CD14-positive monocyte (primary cell): ENCODE measurements around the gene CERKL. TPM values are rescaled to one million over a fixed set of nuclear protein-coding genes. Genes with fewer than 3 reads are reported as not detected.

Experiments
- DNase-seq, 3 donors: peaks; one replicate each; pipeline ENCODE4 v3.0.0-alpha.2; 2011 to 2022
- H2AFZ ChIP-seq: 2 replicates; pipeline ENCODE4 v1.6.0; 2012; ENCODE audit warnings: mild to moderate bottlenecking, low read depth, low read length, inconsistent platforms; ENCODE audit not compliant: insufficient read depth, poor library complexity, severe bottlenecking
- H3K27ac ChIP-seq, 2 donors: 1 replicate in 1 of 2; 2 replicates in 1 of 2; pipeline ENCODE4 v1.5.1; 2012 to 2013; ENCODE audit warnings: low read length in 2 of 2, control low read depth in 1 of 2, inconsistent platforms in 1 of 2, low read depth in 1 of 2, mild to moderate bottlenecking in 1 of 2
- H3K27me3 ChIP-seq, 2 donors: one replicate each; pipeline versions ENCODE4 v1.6.0 to v1.6.1; 2011 to 2013; ENCODE audit warnings: low read length in 2 of 2; ENCODE audit not compliant: control insufficient read depth in 2 of 2, insufficient read depth in 2 of 2
- H3K36me3 ChIP-seq, 2 donors: replicated peaks in 1 of 2; 1 replicate in 1 of 2; 2 replicates in 1 of 2; pipeline versions ENCODE4 v1.5.1 to v1.6.1; 2012 to 2013; ENCODE audit warnings: low read length in 2 of 2, control low read depth in 1 of 2, inconsistent platforms in 1 of 2, mild to moderate bottlenecking in 1 of 2; ENCODE audit not compliant: insufficient read depth in 2 of 2, control insufficient read depth in 1 of 2
- H3K4me1 ChIP-seq, 2 donors: 1 replicate in 1 of 2; 2 replicates in 1 of 2; pipeline versions ENCODE4 v1.5.1 to v1.6.1; 2012 to 2013; ENCODE audit warnings: low read length in 2 of 2, control low read depth in 1 of 2, inconsistent platforms in 1 of 2, mild to moderate bottlenecking in 1 of 2, moderate library complexity in 1 of 2; ENCODE audit not compliant: insufficient read depth in 2 of 2, control insufficient read depth in 1 of 2
- H3K4me2 ChIP-seq: replicated peaks from 2 replicates; pipeline ENCODE3; 2012; ENCODE audit warnings: low read length, moderate library complexity, mild to moderate bottlenecking; ENCODE audit not compliant: poor library complexity, severe bottlenecking; ENCODE audit errors: extremely low read depth
- H3K4me3 ChIP-seq, 3 experiments: fragments of 200-600 bp in 1 of 3; sonication (generic) in 1 of 3; replicated peaks in 1 of 3; 1 replicate in 2 of 3; 2 replicates in 1 of 3; pipeline ENCODE4 v1.5.1; 2011 to 2013; ENCODE audit warnings: low read length in 3 of 3, mild to moderate bottlenecking in 3 of 3, control low read depth in 2 of 3, low read depth in 2 of 3, inconsistent platforms in 1 of 3, moderate library complexity in 1 of 3
- H3K79me2 ChIP-seq: 2 replicates; pipeline ENCODE4 v1.6.0; 2012; ENCODE audit warnings: mild to moderate bottlenecking, control low read depth, inconsistent platforms, low read length, moderate library complexity; ENCODE audit not compliant: insufficient read depth
- H3K9ac ChIP-seq: 2 replicates; pipeline ENCODE4 v1.6.0; 2017; ENCODE audit warnings: low read length, mild to moderate bottlenecking; ENCODE audit not compliant: insufficient read depth, poor library complexity, severe bottlenecking
- H3K9me3 ChIP-seq, 2 donors: replicated peaks in 1 of 2; 1 replicate in 1 of 2; 2 replicates in 1 of 2; pipeline versions ENCODE4 v1.5.1 to v1.6.1; 2012 to 2013; ENCODE audit warnings: low read length in 2 of 2, control low read depth in 1 of 2; ENCODE audit not compliant: control insufficient read depth in 1 of 2, insufficient read depth in 1 of 2
- H4K20me1 ChIP-seq: 2 replicates; pipeline ENCODE4 v1.6.0; 2012; ENCODE audit warnings: mild to moderate bottlenecking, low read length, control low read depth, moderate library complexity; ENCODE audit not compliant: insufficient read depth
- H3K27ac Mint-ChIP-seq, 7 donors: one replicate each; pipeline ENCODE4 v1.8.0; 2020; ENCODE audit warnings: mild to moderate bottlenecking in 7 of 7, mixed read lengths in 7 of 7, moderate library complexity in 6 of 7, inconsistent platforms in 2 of 7
- H3K27me3 Mint-ChIP-seq, 3 donors: one replicate each; pipeline ENCODE4 v1.8.0; 2021 to 2022; ENCODE audit warnings: low read depth in 3 of 3, mild to moderate bottlenecking in 3 of 3, mixed read lengths in 3 of 3, moderate library complexity in 3 of 3, inconsistent platforms in 1 of 3
- H3K36me3 Mint-ChIP-seq, 2 donors: one replicate each; pipeline ENCODE4 v1.8.0; 2020; ENCODE audit warnings: mixed read lengths in 2 of 2, inconsistent platforms in 1 of 2, mild to moderate bottlenecking in 1 of 2
- H3K4me1 Mint-ChIP-seq: one replicate; pipeline ENCODE4 v1.8.0; 2020; ENCODE audit warnings: mild to moderate bottlenecking, mixed read lengths
- H3K4me3 Mint-ChIP-seq, 2 donors: one replicate each; pipeline ENCODE4 v1.8.0; 2020; ENCODE audit warnings: mild to moderate bottlenecking in 2 of 2, mixed read lengths in 2 of 2, moderate library complexity in 1 of 2
- H3K9me3 Mint-ChIP-seq, 7 donors: one replicate each; pipeline ENCODE4 v1.8.0; 2020 to 2022; ENCODE audit warnings: mixed read lengths in 7 of 7, mild to moderate bottlenecking in 6 of 7, moderate library complexity in 6 of 7, inconsistent platforms in 2 of 7
- WGBS: methylation state at CpG from one replicate; pipeline ENCODE4 v1.1.5; 2013; ENCODE audit warnings: missing lambda C conversion rate; ENCODE audit not compliant: insufficient coverage; 5-methylcytosine and 5-hydroxymethylcytosine counted together
- intact Hi-C, 2 donors: fragments of 100-400 bp; cut with micrococcal nuclease; formaldehyde crosslinking; loops; one replicate each; pipeline versions ENCODE4 v1.15.0 to v1.15.1; 2023
- polyA plus RNA-seq, 3 donors: library from polyadenylated mRNA; depleted of rRNA in 1 of 3; unstranded in 2 of 3; stranded (reverse) in 1 of 3; fragments of 300-500 nt in 2 of 3; fragments of >200 nt in 1 of 3; fragmentation: Illumina TruSeq in 2 of 3; gene quantifications; 1 replicate in 2 of 3; 2 replicates in 1 of 3; pipeline ENCODE4 v1.2.3, GENCODE V29; 2012 to 2021
- TF ChIP-seq, protein P1 (sequence below): fragments of 200-600 bp; IDR thresholded peaks from one replicate; pipeline ENCODE4 v1.8.0; 2022; ENCODE audit warnings: antibody characterized with exemption, mild to moderate bottlenecking

CERKL gene
- polyA plus RNA-seq, 3 donors = 0.12 to 16.3 (median 8.6) TPM

GRCh38 chr2:181697126-181697525 is 40.2 kb upstream of the CERKL start:
- Mint-ChIP-seq H3K4me1 (peaks cover 26% of the 10 kb centered on the region), H3K4me3 (peak overlapping the region in 1 of 2 donors; percentile 68), H3K27ac (peak overlapping the region; percentile 9 to 83 (median 66)), H3K27me3 (peaks cover 0 to 8% (median 0%) of the 10 kb centered on the region in 3 donors), H3K36me3 (peaks cover 0 to 4% of the 10 kb centered on the region in 2 donors), H3K9me3 (peaks cover 2 to 11% (median 5%) of the 10 kb centered on the region in 7 donors)
- no peaks in the 10 kb centered on the region for H3K27me3 ChIP-seq
- DNase-seq = peak; percentile 12 to 29 (median 29)
- no peaks in the 10 kb centered on the region for H4K20me1 ChIP-seq
- H3K36me3 ChIP-seq = no peaks in the 10 kb centered on the region
- H3K9me3 ChIP-seq = peaks cover 0 to 6% of the 10 kb centered on the region in 2 donors
- H3K4me3 ChIP-seq = peak overlapping the region in 1 of 3 experiments; percentile 59
- H3K27ac ChIP-seq = peak overlapping the region; percentile 34 to 67
- peak overlapping the region; percentile 66 for H3K4me2 ChIP-seq
- H3K4me1 ChIP-seq = peaks cover 18 to 24% of the 10 kb centered on the region in 2 donors
- no peaks in the 10 kb centered on the region for H3K79me2 ChIP-seq
- H2AFZ ChIP-seq = no peak overlapping the region
- intact Hi-C loops = no loop called here
- H3K9ac ChIP-seq = no peak overlapping the region
- TF ChIP-seq, protein P1, sequence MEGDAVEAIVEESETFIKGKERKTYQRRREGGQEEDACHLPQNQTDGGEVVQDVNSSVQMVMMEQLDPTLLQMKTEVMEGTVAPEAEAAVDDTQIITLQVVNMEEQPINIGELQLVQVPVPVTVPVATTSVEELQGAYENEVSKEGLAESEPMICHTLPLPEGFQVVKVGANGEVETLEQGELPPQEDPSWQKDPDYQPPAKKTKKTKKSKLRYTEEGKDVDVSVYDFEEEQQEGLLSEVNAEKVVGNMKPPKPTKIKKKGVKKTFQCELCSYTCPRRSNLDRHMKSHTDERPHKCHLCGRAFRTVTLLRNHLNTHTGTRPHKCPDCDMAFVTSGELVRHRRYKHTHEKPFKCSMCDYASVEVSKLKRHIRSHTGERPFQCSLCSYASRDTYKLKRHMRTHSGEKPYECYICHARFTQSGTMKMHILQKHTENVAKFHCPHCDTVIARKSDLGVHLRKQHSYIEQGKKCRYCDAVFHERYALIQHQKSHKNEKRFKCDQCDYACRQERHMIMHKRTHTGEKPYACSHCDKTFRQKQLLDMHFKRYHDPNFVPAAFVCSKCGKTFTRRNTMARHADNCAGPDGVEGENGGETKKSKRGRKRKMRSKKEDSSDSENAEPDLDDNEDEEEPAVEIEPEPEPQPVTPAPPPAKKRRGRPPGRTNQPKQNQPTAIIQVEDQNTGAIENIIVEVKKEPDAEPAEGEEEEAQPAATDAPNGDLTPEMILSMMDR = no peak
- WGBS = 54% methylated on average over 4 of the region's 6 CpGs

DNA sequence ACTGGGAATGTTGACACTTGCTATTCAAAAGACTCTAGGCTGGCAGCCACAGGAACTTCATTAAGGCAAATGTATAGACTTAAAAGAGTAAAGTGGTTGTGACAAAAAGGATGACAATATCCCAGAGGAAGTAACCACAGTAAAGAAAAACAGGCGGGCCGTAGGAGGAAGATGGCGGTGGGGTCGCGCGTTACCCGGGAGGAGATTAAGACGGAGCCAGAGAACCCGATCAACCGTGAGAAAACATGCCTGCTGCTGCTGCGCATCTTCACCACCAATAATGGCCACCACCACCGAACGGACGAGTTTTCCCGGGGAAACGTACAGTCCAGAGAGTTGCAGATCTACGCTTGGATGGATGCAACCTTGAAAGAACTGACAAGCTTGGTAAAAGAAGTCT is 37.4 kb upstream of the CERKL start:
- peaks cover 2 to 8% (median 4%) of the 10 kb centered on the region in 7 donors for H3K9me3 Mint-ChIP-seq
- TF ChIP-seq, protein P1 = no peak

More for the DNA sequence above, 37.4 kb upstream of the CERKL start:
- 98% methylated on average over 13 of the region's 17 CpGs for WGBS
- Histone ChIP-seq H3K4me3 (no peak overlapping the region), H3K27me3 (no peaks in the 10 kb centered on the region), H3K9me3 (peaks cover 0 to 6% of the 10 kb centered on the region in 2 donors), H3K27ac (no peak overlapping the region), H2AFZ (no peak overlapping the region), H3K4me2 (no peak overlapping the region), H3K9ac (no peak overlapping the region), H3K4me1 (peaks cover 18 to 24% of the 10 kb centered on the region in 2 donors), H4K20me1 (no peaks in the 10 kb centered on the region), H3K79me2 (no peaks in the 10 kb centered on the region), H3K36me3 (no peaks in the 10 kb centered on the region)
- no peak overlapping the region for H3K4me3 Mint-ChIP-seq
- H3K27ac Mint-ChIP-seq = no peak overlapping the region
- intact Hi-C loops = no loop called here
- H3K27me3 Mint-ChIP-seq = peaks cover 0 to 6% (median 3%) of the 10 kb centered on the region in 3 donors
- DNase-seq = no peak
- H3K4me1 Mint-ChIP-seq = peaks cover 23% of the 10 kb centered on the region
- H3K36me3 Mint-ChIP-seq = peaks cover 0 to 4% of the 10 kb centered on the region in 2 donors
